HG03378 (cell line): ENCODE results near the gene DPP10.

Source experiments
- ATAC-seq: cut with Tn5 transposase; IDR thresholded peaks from one replicate; pipeline ENCODE4 v1.9.1; 2021; ENCODE audit warnings: mild to moderate bottlenecking, moderate library complexity; ENCODE audit not compliant: unreplicated experiment

Gene DPP10

GRCh38 chr2:115541814-115542213, 1099.4 kb downstream of the DPP10 start:
- ATAC-seq, result no peak

GRCh38 chr2:115542331-115542730, 1099.9 kb downstream of the DPP10 start:
- ATAC-seq, result no peak

GRCh38 chr2:115543024-115543423, 1100.6 kb downstream of the DPP10 start:
- ATAC-seq, result no peak

- no peak for ATAC-seq
Measured at GRCh38 chr2:115543461-115543860, 1101.0 kb downstream of the DPP10 start.

- no peak for ATAC-seq
Measured at GRCh38 chr2:115549611-115550130, 1107.2 kb downstream of the DPP10 start.

- no peak for ATAC-seq
Measured at GRCh38 chr2:115552726-115553125, 1110.3 kb downstream of the DPP10 start.

GRCh38 chr2:115554153-115554552, 1111.7 kb downstream of the DPP10 start:
- no peak for ATAC-seq

GRCh38 chr2:115558725-115559124, 1116.3 kb downstream of the DPP10 start:
- no peak for ATAC-seq

GRCh38 chr2:115560666-115561065, 1118.2 kb downstream of the DPP10 start:
- ATAC-seq, result no peak

- no peak for ATAC-seq
Measured at GRCh38 chr2:115568643-115569042, 1126.2 kb downstream of the DPP10 start.

GRCh38 chr2:115569547-115569946, 1127.1 kb downstream of the DPP10 start:
- no peak for ATAC-seq

- no peak for ATAC-seq
Measured at GRCh38 chr2:115572746-115573145, 1130.3 kb downstream of the DPP10 start.

- no peak for ATAC-seq
Measured at GRCh38 chr2:115573756-115574155, 1131.3 kb downstream of the DPP10 start.

GRCh38 chr2:115574667-115575066, 1132.2 kb downstream of the DPP10 start:
- ATAC-seq, result no peak

- ATAC-seq, result no peak
Measured at GRCh38 chr2:115580784-115581183, 1138.3 kb downstream of the DPP10 start.

GRCh38 chr2:115584507-115584906, 1142.1 kb downstream of the DPP10 start:
- ATAC-seq, result no peak

GRCh38 chr2:115596659-115597375, 1154.4 kb downstream of the DPP10 start:
- ATAC-seq, result no peak

- ATAC-seq, result no peak
Measured at GRCh38 chr2:115603285-115603684, 1160.8 kb downstream of the DPP10 start.

GRCh38 chr2:115606350-115606749, 1163.9 kb downstream of the DPP10 start:
- no peak for ATAC-seq

GRCh38 chr2:115609978-115610377, 1167.5 kb downstream of the DPP10 start:
- no peak for ATAC-seq

GRCh38 chr2:115610888-115611287, 1168.4 kb downstream of the DPP10 start:
- ATAC-seq, result no peak

- ATAC-seq, result no peak
Measured at GRCh38 chr2:115624332-115624731, 1181.9 kb downstream of the DPP10 start.

- ATAC-seq, result no peak
Measured at GRCh38 chr2:115634578-115634977, 1192.1 kb downstream of the DPP10 start.
